Measurements from ENCODE around the gene C19orf67.

DNA sequence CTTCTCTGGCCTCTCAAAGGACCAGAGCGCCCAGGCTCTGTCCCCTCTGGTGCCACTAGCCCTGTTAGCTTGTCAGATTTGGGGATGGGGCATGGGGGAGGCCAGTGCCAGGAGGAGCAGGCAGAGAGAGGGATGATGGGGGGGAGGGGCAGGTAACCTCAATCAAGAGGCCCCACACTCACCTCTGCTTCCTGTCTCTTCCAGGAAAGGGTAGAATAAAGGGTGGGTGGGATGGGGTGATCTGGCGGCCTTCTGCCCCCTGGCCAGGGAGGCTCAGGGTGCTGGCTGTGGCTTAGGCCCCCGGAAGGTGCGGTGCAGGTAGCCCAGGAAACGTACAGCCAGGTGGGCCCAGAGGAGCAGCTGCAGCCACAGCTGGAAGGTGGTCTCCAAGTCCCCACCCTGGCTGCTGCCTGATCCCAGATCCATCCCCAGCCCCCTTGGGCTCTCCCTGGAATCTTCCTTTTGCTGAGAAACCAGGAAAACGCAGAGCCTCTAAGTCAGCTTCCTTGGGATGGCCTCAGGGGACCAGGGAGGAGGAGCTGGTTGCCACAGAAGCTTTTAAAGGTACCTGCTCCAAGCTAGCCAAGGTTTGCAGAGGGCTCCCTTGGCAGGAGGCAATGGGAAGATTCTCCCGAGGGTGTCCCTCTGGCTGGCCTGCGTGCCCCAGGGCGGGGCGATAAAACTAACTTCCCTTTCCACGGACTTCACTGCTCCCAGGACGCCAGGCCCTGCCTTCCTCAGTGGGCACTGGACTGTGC, 26.6 kb upstream of the C19orf67 start:
- TF ChIP-seq, protein P1, sequence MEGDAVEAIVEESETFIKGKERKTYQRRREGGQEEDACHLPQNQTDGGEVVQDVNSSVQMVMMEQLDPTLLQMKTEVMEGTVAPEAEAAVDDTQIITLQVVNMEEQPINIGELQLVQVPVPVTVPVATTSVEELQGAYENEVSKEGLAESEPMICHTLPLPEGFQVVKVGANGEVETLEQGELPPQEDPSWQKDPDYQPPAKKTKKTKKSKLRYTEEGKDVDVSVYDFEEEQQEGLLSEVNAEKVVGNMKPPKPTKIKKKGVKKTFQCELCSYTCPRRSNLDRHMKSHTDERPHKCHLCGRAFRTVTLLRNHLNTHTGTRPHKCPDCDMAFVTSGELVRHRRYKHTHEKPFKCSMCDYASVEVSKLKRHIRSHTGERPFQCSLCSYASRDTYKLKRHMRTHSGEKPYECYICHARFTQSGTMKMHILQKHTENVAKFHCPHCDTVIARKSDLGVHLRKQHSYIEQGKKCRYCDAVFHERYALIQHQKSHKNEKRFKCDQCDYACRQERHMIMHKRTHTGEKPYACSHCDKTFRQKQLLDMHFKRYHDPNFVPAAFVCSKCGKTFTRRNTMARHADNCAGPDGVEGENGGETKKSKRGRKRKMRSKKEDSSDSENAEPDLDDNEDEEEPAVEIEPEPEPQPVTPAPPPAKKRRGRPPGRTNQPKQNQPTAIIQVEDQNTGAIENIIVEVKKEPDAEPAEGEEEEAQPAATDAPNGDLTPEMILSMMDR (IDR thresholded peaks at IDR 0.05): no peak
- TF ChIP-seq EP300 (IDR thresholded peaks at IDR 0.05) (no peak), POLR2A (IDR thresholded peaks at IDR 0.05) (no peak)

Measured in tibial nerve (tissue), 4 donors.